Hematopoietic multipotent progenitor cell treated with erythropoietin and hydrocortisone succinate and interleukin-3 and kit ligand, for 15 days (in vitro differentiated cells): Measurements from ENCODE around the gene ITIH3.

Experiments used
- DNase-seq: peaks from one replicate; pipeline ENCODE4 v3.0.0-alpha.2; 2015; ENCODE audit warnings: low spot score

Gene ITIH3

DNA sequence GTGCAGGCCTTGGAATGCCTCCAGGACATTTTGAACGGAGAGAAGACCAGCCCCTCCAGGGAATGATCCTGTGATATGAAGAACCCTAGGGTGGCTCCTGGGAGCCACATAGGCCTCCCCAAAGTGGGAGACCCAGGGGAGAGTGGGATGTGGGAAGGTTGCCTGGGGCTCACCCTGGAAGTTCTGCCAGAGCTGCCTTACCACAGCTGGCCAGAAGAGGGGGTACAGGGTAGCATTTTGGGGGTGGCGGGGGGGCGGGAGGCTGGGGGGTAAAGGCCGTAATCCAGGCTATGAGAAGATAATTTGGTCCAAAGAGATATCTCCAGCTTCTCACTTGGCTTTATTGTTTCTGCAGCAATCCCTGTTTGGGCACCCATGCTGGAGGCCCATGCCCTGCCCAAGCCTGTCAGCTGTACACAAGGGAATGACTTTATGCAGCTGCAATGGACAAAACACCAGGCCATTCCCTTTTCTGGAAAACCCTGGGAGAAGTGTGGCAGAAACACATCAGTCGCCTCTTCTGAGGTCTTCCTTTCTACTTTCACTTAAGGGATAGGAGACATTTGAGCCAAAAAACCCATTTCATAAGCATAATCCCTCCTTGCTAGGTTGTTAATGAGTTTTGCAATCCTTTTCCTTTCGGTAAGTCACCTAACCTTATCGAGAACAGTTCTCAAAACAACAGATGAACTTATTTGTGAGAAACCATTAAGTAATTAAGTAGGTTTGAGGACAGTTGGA is 51.3 kb downstream of the ITIH3 start:
- peak; percentile 23 for DNase-seq

DNA sequence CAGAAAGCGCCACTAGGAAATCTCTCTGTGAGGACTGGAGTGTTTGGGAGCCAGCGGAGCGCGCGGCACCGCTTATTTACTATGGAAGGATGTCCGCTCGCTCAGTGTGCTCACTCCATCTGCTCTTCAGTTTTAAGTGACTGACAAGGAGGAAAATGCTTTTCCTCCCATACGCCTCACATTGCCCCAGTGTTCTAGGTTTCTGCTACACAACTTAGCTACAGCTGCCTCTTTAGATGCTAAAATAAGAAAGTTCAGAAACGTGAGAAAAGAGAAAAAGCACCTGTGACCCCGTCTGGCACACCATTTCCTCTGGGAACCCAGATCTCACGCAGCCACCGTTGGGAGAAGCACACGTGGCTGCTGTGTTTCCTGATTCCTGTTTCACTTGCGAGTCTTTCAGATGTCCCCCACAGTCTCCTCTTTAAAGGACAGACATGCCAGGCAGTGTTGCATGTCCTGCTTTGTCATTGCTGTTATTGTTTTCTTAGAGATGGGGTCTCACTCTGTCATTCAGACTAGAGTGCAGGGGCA is 51.9 kb downstream of the ITIH3 start:
- no peak for DNase-seq

DNA sequence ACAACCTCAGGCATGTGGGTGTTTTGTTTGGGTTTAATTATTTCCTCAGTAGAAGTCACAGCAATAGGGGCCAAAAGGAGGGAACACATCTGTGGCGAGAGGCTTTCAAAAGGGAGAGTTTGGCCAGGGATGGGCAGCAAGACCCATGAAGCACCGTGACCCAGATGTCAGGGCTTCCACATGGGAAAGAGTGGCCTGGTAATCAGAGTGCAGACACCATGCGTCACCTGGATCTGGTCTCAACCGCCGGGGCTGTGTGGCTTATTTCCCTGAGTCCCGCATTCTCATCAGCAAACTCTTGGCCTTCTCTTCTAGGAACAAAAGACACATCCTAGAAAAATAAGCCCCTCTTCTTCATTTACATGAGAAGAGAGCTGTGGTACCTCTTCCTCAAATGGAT is 52.6 kb downstream of the ITIH3 start:
- no peak for DNase-seq

DNA sequence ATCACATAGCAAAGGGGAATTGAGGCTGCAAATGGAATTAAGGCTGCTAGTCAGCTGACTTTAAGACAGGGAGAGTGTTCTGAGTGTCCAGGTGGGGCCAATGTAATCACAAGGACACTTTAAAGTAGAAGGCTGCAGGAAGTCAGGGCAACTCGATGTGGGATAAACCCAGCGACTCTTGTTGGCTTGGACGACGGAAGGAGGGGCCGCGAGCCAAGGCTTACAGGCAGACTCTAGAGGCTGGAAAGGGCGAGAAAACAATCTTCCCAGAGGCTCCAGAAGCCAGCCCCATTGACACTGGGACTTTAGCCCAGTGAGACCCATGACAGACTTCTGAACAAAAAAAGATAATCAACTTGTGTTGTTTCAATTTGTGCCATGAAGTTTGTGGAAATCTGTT is 53.1 kb downstream of the ITIH3 start:
- no peak for DNase-seq

DNA sequence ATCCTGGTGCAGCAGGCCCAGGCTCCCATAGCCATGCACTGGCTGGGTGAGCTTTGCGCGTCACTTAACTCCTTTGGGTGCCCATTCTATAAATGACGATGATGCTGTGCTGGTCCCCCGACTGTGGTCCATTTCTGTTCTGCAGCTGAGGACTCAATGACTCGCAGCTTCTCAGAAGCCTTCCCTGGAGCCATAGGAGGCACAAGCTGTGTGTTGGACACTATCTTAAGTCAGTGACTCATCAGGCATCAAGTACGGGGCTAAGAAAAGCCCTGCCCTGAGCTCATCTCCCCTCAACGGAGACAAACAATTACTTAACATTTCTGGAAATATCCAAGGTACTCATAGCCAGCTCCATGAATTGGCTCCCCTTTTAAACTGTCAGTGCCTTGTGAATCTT is 54.0 kb downstream of the ITIH3 start:
- no peak for DNase-seq

DNA sequence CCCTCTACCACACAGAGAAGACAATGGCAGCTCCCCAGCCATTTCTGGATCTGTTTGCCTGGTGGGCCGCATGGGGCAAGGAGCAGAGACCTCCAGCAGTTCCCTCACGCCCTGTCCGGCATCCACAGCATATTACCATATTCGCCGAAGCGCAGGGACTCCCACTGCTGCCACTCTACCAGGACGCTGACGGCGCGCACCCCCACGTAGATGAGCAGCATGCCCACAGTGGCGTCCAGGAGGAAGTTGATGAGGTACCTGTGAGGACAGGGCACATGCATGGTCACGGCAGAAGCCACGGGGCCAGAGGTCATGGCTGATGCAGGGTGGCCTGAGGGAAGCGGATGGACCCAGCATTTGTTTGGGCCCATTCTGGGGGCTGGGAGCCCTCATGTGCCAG is 55.1 kb downstream of the ITIH3 start:
- DNase-seq = no peak

DNA sequence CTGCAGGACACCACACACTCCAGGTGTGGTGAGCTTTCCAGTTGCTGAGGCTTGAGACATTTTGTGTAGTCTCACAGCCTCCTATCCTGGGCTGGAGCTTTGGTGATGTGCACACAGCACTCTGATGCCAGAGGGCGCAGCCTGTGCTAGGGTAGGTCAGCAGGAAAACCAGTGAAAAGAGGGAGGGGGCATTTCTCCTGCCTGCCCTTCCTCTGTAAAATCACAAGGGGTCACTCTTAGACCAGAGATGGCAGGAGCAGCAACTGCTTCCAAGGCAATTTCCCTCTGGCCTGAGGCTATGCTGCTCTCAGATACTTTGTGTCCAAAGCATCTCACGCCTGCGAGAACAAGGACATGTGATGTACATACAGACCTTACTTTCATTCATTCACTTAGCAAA is 56.8 kb downstream of the ITIH3 start:
- DNase-seq = peak; percentile 50

DNA sequence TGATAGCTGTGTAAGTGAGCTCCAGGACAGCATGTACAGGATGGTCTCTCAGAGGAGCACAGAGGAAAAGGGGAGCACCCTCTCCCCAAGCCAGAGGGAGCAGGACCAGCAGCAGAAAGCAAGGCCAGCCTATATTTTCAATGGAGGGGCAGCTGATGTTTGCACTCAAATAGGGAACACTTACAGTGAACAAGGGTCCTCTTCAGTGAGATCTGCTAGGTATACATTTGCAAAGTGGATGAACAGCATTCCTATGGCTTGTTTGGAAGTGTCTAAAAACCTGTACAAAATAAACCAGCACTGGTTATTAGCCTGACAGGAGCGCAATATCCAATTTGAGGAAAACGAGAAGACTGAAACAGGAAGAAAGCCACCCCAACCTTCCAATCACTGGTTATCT is 57.8 kb downstream of the ITIH3 start:
- DNase-seq = no peak

DNA sequence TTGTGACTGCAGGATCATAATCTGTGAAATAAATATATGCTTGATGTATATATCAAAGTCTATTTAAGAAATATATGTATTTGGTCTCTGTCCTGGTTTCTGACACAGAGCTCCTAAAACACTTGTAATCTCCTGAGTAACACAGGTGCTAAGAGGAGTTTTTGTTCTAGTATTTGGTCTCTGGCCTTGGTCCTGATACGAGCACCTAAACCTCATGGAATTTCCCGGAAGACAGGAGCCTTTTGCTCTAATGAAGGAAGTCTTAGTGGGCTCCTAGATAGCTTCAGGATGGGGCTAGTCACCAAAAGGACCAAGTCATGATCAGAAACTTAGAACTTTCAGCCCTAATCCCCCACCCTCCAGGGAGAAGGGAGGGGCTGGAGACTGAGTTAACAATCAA is 59.4 kb downstream of the ITIH3 start:
- no peak for DNase-seq

DNA sequence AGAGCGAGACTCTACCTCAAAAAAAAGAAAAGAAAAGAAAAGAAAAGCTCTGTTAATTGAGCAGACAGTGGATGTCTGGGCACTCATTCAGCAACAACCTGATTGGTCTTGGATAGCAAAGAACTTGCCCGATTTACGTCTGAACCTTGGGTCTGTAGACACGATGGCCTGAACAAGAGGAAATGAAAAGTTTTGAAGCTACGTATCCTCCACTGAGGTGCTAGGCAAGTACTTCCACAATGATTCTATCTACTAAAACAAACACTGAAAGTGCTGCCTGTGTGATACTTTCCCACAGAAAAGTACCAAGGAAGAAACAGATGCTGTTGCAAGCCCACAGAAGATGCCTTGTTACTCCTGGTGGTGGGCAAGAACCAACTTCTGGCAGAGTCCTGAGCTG is 62.1 kb downstream of the ITIH3 start:
- no peak for DNase-seq

DNA sequence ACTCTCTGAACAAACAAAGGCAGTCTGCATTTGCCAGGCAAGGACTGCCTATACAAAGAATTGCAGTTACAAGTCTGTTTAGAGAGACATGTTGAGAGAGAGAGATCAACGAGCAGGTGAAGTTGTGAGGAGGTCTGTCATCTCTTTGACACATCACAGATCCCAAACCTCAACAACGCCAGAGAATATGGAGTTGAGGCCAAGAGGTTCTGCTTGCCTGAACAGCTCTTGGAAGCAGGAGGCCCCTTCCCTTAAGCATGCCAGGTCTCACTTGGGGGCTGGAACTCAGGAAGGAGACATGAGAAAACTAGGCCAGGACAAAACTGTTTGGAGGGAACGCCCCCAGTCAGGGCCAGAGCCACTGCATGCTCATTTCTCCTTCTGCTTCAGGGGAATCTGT is 62.5 kb downstream of the ITIH3 start:
- DNase-seq = no peak

DNA sequence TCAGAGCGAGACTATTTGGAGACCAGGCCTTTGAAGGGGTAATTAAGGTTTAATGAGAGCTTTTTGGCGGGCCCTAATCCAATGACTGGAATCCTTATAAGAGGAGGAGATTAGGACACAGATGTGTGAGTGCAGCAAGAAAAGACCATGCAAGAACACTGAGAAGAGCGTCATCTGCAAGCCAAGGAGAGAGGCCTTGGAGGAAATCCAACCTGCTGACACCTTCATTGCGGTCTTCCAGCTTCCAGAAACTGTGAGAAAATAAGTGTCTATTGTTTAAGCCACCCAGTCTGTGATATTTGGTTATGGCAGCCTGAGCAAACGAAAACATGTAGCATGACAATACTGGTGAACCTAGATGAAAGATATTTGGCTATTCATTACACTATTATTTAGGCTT is 63.3 kb downstream of the ITIH3 start:
- DNase-seq = no peak
